Epidermal melanocyte (primary cell): ENCODE measurements around the gene METTL21C.

Experiments used
- DNase-seq: peaks from one replicate; pipeline ENCODE4 v3.0.0; 2011; ENCODE audit warnings: low spot score; ENCODE audit not compliant: insufficient read length

Gene METTL21C

DNA sequence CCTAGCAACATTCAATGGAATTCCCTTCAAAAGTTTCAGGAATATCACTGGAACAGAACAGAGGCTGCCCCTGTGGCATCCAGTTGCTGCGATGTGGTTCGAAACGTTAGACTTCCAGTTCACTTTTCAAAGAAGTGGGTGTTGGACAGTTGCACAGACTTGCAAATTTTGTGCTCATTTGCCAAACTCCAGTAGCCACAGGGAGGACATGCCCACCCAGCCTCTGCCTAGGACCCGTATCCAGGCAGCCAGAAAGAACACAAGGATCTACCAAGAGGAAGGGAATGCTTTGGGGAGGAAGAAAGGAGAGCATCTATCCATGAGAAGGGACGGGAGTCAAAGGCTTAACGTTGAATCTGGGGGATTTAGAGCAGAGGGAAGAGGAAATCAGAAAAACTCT lies at the start of gene METTL21C:
TSS of gene METTL21C (minus strand) at position 108 of the 400 bp plus-strand sequence. CDS start 546 bp downstream, outside the sequence.
- no peak for DNase-seq

- DNase-seq = no peak
Measured at GRCh38 chr13:102742506-102742905, 47.7 kb upstream of the METTL21C start.

- DNase-seq = no peak
Measured at GRCh38 chr13:102742101-102742500, 47.3 kb upstream of the METTL21C start.

DNA sequence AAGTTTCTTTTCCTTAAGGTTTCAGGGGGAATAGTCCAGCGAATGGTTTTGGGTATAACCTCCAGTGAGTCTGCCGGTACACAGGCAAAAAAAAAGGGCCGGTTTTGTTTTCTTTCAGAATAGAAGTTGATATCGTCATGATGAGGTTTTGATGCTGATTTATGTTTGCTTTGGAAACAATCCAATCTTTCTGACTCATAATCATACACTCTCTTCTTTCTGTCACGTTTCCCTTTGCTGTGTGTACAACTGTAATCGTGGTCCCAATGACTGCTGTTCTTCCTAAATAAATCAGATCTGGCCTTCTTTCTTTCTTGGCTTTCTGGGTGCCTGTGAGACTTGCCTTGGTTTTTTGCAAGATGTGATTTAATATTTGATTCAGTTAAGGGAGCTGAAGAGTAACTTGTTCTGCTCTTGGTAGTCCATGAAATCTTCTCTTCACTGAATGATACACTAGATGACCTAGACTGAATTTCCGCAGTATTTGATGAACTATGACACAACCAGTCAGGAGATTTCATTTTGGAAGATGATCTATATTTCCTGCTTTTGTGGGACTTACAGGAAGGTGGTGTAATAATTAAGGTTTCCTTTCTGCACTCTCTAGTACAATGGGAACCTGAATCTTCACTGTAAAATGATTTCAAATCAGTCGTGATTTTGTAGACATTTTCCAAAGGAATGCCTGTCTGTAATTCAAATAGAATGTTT lies 34.9 kb upstream of the METTL21C start:
- DNase-seq = no peak

DNA sequence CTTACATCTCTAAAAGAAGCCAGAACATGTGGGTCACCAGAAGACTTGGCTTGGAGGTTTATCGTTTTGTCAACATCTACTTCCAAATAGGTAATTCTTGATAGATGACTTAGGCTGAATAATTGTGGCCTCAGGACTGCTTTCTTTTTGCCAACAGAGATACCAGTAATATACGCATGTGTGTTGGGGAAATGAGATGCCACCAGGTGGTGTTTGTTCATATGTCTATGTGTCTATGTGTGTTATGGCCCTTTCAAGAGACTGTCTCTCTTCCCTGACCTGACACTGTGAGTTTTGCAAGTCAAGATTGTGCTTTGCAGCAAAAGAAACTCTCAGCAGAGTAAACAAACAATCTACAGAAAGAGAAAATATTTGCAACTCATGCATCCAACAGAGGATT lies 31.6 kb upstream of the METTL21C start:
- DNase-seq = no peak

GRCh38 chr13:102724923-102725322 lies 30.1 kb upstream of the METTL21C start:
- DNase-seq = no peak

- peak; percentile 43 for DNase-seq
Measured at GRCh38 chr13:102721800-102722231, 27.0 kb upstream of the METTL21C start.

GRCh38 chr13:102718746-102719145 lies 23.9 kb upstream of the METTL21C start:
- no peak for DNase-seq

GRCh38 chr13:102715447-102715846 lies 20.6 kb upstream of the METTL21C start:
- DNase-seq = no peak

GRCh38 chr13:102710261-102710679 lies 15.4 kb upstream of the METTL21C start:
- no peak for DNase-seq

GRCh38 chr13:102709536-102709935 lies 14.7 kb upstream of the METTL21C start:
- no peak for DNase-seq

DNA sequence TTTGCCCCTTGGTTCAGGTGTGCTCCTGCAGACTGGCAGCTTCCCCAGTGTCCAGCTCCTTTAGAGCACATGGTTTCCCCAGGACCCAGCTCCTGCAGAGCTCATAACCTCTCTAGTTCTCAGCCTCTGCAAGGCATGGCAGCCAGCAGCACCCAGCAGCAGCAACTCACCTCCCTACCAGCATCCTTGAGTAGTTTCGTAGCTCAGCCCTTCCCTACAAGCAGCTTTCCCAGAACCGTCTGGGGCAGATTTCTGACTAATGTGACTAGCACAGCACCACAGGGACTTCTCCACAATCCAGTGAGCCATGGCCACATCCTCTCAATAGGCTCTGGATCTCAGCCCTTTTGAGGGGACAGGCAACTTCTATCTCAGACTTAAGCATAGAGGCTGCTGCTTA lies 14.1 kb upstream of the METTL21C start:
- no peak for DNase-seq

GRCh38 chr13:102708211-102708610 lies 13.4 kb upstream of the METTL21C start:
- no peak for DNase-seq

DNA sequence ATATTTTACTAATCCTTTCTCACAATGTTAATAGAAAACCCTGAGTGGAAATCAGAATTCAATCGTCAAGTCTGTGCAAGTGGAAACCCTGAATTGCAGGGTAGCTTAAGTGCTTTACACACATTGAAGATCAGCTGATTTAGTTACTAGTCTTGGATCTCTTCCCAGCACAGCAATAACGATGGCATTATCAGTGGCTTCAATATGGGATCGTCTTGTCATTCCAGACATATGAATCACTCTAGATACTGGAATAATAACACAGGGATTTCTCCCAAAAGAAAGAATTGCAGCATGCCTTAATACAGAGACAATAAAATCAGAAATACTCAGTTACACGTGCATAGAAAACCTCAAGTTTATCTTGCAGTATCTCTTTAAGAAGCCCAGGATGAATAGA lies 12.6 kb upstream of the METTL21C start:
- DNase-seq = peak; percentile 64

- DNase-seq = no peak
Measured at GRCh38 chr13:102704238-102705058, 9.6 kb upstream of the METTL21C start.

- no peak for DNase-seq
Measured at GRCh38 chr13:102703726-102704035, 8.8 kb upstream of the METTL21C start.

- no peak for DNase-seq
Measured at GRCh38 chr13:102702965-102703725, 8.3 kb upstream of the METTL21C start.

GRCh38 chr13:102701331-102701730 lies 6.5 kb upstream of the METTL21C start:
- no peak for DNase-seq

- no peak for DNase-seq
Measured at GRCh38 chr13:102700088-102701031, 5.5 kb upstream of the METTL21C start.

GRCh38 chr13:102699504-102699903 lies 4.7 kb upstream of the METTL21C start:
- no peak for DNase-seq

GRCh38 chr13:102698649-102698980 lies 3.8 kb upstream of the METTL21C start:
- no peak for DNase-seq
